Measurements from ENCODE around the gene DENND1B. TPM values are rescaled to one million over a fixed set of nuclear protein-coding genes. Genes with fewer than 3 reads are reported as not detected.

Gene DENND1B
- total and polyA plus RNA-seq, 9 of the 15 experiments (the other 6 are each of a cell fraction or from before 2014, with no cell fraction given), result 2.1 to 12.1 (median 7.5) TPM

DNA sequence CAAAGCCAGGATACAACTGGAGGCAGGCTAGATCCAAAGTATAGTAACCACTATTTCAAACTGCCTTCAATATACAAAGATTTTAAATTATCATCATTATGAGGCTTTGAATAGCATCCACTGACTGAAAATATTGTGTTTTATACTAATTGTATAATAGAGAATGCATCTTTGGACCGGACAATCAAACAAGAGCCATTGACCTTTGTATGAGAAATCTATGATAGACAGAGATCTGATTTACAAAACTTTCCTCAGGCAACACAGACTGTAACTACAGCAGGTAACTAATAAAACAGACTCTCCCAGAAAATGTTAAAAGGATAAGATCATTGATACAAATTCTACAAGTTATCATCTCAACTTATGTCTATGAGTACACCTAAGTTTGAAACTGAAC lies 152.9 kb downstream of the DENND1B start:
- no peaks in the 10 kb centered on the region for H3K9me1 ChIP-seq (ENCODE audit: control insufficient read depth, insufficient read depth, low read length)
- ChIA-PET CTCF (ENCODE audit: low intra/inter-chr PET ratio) (interaction anchor here (0.6 kb wide), 1 partner anchor 12 kb away, joined by 3 read pairs; no protein-coding TSS in a partner anchor), POLR2A (interaction anchor here (0.6 kb wide), 1 partner anchor 147 kb away, joined by 5 read pairs; no protein-coding TSS in a partner anchor)
- H3K9ac ChIP-seq (ENCODE audit: insufficient read depth in 1 of 2, low read depth in 2 of 2, low read length in 2 of 2), result no peak overlapping the region
- DNase-seq (ENCODE audit: extremely low read depth in 1 of 4, low spot score in 3 of 4) (no peak), FAIRE-seq (no peak), ATAC-seq (no peak)
- no TSS peak for BruUV-seq (replicated peaks)
- no peaks in the 10 kb centered on the region for H3K4me1 ChIP-seq (replicated peaks in 1 of 2; ENCODE audit: control insufficient read depth in 2 of 2, insufficient read depth in 2 of 2, low read length in 2 of 2)
- 57% methylated on average over 1 of the region's 1 CpG for WGBS (ENCODE audit: insufficient coverage, low coverage, missing lambda C conversion rate)
- intact Hi-C loops (cut with micrococcal nuclease), result no loop called here
- H3K27ac ChIP-seq (ENCODE audit: extremely low read depth, low read depth, low read length), result no peak overlapping the region
- in situ Hi-C loops (cut with MboI), result loop anchor here (5.0 kb wide), 1 partner anchor 245 kb away; no protein-coding TSS in a partner anchor
- no peak overlapping the region for H2AFZ ChIP-seq (ENCODE audit: low read depth, low read length)
- H3K4me3 ChIP-seq, result no peak overlapping the region
- no peaks in the 10 kb centered on the region for H4K20me1 ChIP-seq (replicated peaks; ENCODE audit: control insufficient read depth, insufficient read depth, low read length)
- no peaks in the 10 kb centered on the region for H3K27me3 ChIP-seq (ENCODE audit: control insufficient read depth in 2 of 2, insufficient read depth in 2 of 2, low read length in 2 of 2)
- TF ChIP-seq PRPF4 (IDR thresholded peaks at IDR 0.05; ENCODE audit: insufficient read depth, low read depth, low read length, poor library complexity, severe bottlenecking) (no peak), FOSL1 (tag; conservative IDR thresholded peaks at IDR 0.05) (no peak)
- H3K36me3 ChIP-seq (ENCODE audit: control insufficient read depth, insufficient read depth, low read length), result no peaks in the 10 kb centered on the region
- no peak overlapping the region for H3K4me2 ChIP-seq (ENCODE audit: insufficient read depth, low read length)
- no peaks in the 10 kb centered on the region for H3K9me3 ChIP-seq (replicated peaks; ENCODE audit: control insufficient read depth, insufficient read depth, low read depth, low read length)
- no peaks in the 10 kb centered on the region for H3K79me2 ChIP-seq (ENCODE audit: control insufficient read depth, insufficient read depth, low read length)

DNA sequence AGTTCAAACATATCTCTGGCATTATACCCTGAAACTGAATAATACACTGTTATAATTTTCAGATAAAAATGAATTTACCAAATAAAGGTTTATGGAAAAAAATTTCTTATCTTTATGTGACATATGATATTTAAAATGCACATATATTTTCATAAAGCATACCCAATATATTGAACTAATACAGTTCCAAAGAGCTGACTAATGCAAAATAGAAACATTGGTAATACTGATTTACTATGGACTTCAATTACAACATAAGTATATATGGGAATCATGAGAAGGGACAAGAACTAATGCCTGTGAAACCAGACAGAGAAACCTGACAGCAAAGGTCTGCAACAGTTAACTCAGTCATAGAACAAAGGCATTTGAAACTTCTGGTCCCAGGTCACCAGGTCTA lies 153.5 kb downstream of the DENND1B start:
- in situ Hi-C loops (cut with MboI), result loop anchor here (5.0 kb wide), 1 partner anchor 246 kb away; no protein-coding TSS in a partner anchor
- Histone ChIP-seq H3K27me3 (ENCODE audit: control insufficient read depth in 2 of 2, insufficient read depth in 2 of 2, low read length in 2 of 2) (no peaks in the 10 kb centered on the region), H3K4me2 (ENCODE audit: insufficient read depth, low read length) (no peak overlapping the region), H3K79me2 (ENCODE audit: control insufficient read depth, insufficient read depth, low read length) (no peaks in the 10 kb centered on the region), H3K9me3 (replicated peaks; ENCODE audit: control insufficient read depth, insufficient read depth, low read depth, low read length) (no peaks in the 10 kb centered on the region), H3K4me3 (no peak overlapping the region), H2AFZ (ENCODE audit: low read depth, low read length) (no peak overlapping the region), H3K36me3 (ENCODE audit: control insufficient read depth, insufficient read depth, low read length) (no peaks in the 10 kb centered on the region), H3K9ac (ENCODE audit: insufficient read depth in 1 of 2, low read depth in 2 of 2, low read length in 2 of 2) (no peak overlapping the region), H3K9me1 (ENCODE audit: control insufficient read depth, insufficient read depth, low read length) (no peaks in the 10 kb centered on the region), H4K20me1 (replicated peaks; ENCODE audit: control insufficient read depth, insufficient read depth, low read length) (no peaks in the 10 kb centered on the region), H3K4me1 (replicated peaks in 1 of 2; ENCODE audit: control insufficient read depth in 2 of 2, insufficient read depth in 2 of 2, low read length in 2 of 2) (no peaks in the 10 kb centered on the region), H3K27ac (ENCODE audit: extremely low read depth, low read depth, low read length) (no peak overlapping the region)
- DNase-seq (ENCODE audit: extremely low read depth in 1 of 4, low spot score in 3 of 4) (no peak), FAIRE-seq (no peak), ATAC-seq (no peak)
- no TSS peak for BruUV-seq (replicated peaks)
- ChIA-PET CTCF (ENCODE audit: low intra/inter-chr PET ratio) (interaction anchor here (0.6 kb wide), 2 partner anchors 12 to 299 kb away, joined by 3 to 4 read pairs; no protein-coding TSS in a partner anchor), POLR2A (no interaction called here)
- intact Hi-C loops (cut with micrococcal nuclease), result no loop called here
- TF ChIP-seq, protein P1, sequence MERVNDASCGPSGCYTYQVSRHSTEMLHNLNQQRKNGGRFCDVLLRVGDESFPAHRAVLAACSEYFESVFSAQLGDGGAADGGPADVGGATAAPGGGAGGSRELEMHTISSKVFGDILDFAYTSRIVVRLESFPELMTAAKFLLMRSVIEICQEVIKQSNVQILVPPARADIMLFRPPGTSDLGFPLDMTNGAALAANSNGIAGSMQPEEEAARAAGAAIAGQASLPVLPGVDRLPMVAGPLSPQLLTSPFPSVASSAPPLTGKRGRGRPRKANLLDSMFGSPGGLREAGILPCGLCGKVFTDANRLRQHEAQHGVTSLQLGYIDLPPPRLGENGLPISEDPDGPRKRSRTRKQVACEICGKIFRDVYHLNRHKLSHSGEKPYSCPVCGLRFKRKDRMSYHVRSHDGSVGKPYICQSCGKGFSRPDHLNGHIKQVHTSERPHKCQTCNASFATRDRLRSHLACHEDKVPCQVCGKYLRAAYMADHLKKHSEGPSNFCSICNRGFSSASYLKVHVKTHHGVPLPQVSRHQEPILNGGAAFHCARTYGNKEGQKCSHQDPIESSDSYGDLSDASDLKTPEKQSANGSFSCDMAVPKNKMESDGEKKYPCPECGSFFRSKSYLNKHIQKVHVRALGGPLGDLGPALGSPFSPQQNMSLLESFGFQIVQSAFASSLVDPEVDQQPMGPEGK (CRISPR knock-in tag; IDR thresholded peaks at IDR 0.05; ENCODE audit: borderline replicate concordance), result no peak
- no peak for TF ChIP-seq KDM2B (CRISPR knock-in tag; IDR thresholded peaks at IDR 0.05)
- TF ChIP-seq MBD2 (IDR thresholded peaks at IDR 0.05; ENCODE audit: borderline replicate concordance, low read depth), result no peak
- no peak for TF ChIP-seq ZC3H4 (CRISPR knock-in tag; IDR thresholded peaks at IDR 0.05; ENCODE audit: borderline replicate concordance)
- TF ChIP-seq ZNF316 (IDR thresholded peaks at IDR 0.05), result peak; percentile 52
- TF ChIP-seq C11orf30 (IDR thresholded peaks at IDR 0.05; ENCODE audit: low read depth), result peak; percentile 21; the same call in 1 of the 2 replicates
